Esophagus (tissue), 2 donors: ENCODE results near the gene CDK14. TPM values are rescaled to one million over a fixed set of nuclear protein-coding genes. Genes with fewer than 3 reads are reported as not detected.
"Not testable (repeated sequence)": the region's sequence is repeated elsewhere in the genome, so short reads cannot be mapped to it uniquely, and the experiment has no call there.

Experiments used
- H3K27ac ChIP-seq, 2 donors: one replicate each; pipeline ENCODE4 v1.5.1; 2013; ENCODE audit warnings: low read depth in 2 of 2, mild to moderate bottlenecking in 2 of 2, inconsistent platforms in 1 of 2, low read length in 1 of 2, moderate library complexity in 1 of 2
- H3K27me3 ChIP-seq, 2 donors: one replicate each; pipeline ENCODE4 v1.6.1; 2013; ENCODE audit warnings: low read length in 2 of 2, control low read depth in 1 of 2, mild to moderate bottlenecking in 1 of 2; ENCODE audit not compliant: insufficient read depth in 2 of 2, control insufficient read depth in 1 of 2
- H3K36me3 ChIP-seq, 2 donors: one replicate each; pipeline ENCODE4 v1.6.1; 2013; ENCODE audit warnings: low read length in 1 of 2; ENCODE audit not compliant: control insufficient read depth in 2 of 2, insufficient read depth in 2 of 2
- H3K4me1 ChIP-seq, 2 donors: one replicate each; pipeline ENCODE4 v1.6.1; 2013; ENCODE audit warnings: low read length in 1 of 2; ENCODE audit not compliant: control insufficient read depth in 2 of 2, insufficient read depth in 2 of 2
- H3K4me3 ChIP-seq, 2 donors: one replicate each; pipeline ENCODE4 v1.5.1; 2013; ENCODE audit warnings: low read length in 2 of 2, mild to moderate bottlenecking in 2 of 2, low read depth in 1 of 2, moderate library complexity in 1 of 2
- H3K9me3 ChIP-seq, 2 donors: one replicate each; pipeline ENCODE4 v1.6.1; 2013; ENCODE audit warnings: mild to moderate bottlenecking in 2 of 2, low read depth in 1 of 2, low read length in 1 of 2, moderate library complexity in 1 of 2; ENCODE audit not compliant: control insufficient read depth in 2 of 2, insufficient read depth in 1 of 2
- WGBS, 2 donors: extraction: QIAGEN DNeasy Blood & Tissue Kit; methylation state at CpG; one replicate each; pipeline ENCODE4 v1.1.7; 2013; 5-methylcytosine and 5-hydroxymethylcytosine counted together
- polyA plus RNA-seq, 2 donors: library from polyadenylated mRNA; stranded (reverse); fragments of 200-250 nt; gene quantifications; one replicate each; pipeline ENCODE4 v1.2.3, GENCODE V29; 2013
- donor health status: healthy with polysubstance abuse.
- donor health status: Bipolar disorder and iron deficiency.

Gene CDK14
- polyA plus RNA-seq, 2 donors: 0.51 to 0.59 TPM

DNA sequence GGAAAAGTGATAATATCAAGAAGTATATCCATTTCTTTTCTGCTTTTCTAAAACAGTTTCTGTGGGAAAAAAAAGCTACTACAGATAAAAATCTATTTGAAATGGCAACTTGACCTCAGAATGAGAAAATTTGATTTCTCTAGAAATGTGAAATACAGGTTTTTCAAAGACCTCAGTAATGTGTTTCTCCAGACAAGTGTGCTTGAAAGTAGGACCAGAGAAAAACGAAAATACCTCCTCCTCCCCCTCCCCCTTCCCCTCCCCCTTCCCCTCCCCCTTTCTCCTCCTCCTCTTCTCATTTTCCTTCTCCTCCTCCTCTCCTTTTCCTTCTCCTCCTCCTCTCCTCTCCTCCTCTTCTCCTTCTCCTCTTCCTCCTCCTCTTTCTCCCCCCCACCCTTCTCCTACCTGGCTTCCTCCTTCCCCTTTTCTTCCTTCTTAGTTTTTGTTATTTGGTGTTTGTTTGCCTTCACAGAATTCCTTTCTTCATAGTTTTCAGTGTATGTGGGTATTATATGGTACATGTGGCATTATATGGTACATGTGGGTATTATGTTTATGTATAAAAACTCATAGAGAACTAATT, 179.4 kb downstream of the CDK14 start:
- Histone ChIP-seq H3K27me3 (no peaks in the 10 kb centered on the region), H3K9me3 (no peaks in the 10 kb centered on the region), H3K4me1 (no peaks in the 10 kb centered on the region), H3K4me3 (no peak overlapping the region), H3K27ac (no peak overlapping the region), H3K36me3 (no peaks in the 10 kb centered on the region)
- 33 to 44% methylated on average over 1 of the region's 1 CpG for WGBS, 2 donors

DNA sequence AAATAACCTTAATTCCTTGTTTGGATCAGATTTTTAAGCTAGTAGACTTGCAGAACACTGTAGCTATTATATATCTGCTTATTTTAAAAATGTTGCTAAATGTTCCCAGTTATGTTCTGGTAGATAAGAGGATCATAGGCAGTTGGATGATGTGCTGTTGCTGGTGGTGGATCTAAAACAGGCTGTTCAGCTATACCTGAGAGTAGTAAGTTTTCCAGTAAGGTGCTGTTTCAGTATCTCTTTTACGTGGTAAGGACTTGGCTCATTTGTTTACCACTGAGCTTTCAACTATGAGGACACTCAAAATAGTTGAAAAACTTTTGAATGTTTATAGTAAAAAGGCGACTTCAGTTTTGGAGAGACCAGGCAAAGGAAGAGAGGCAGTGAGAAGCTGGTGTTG, 180.9 kb downstream of the CDK14 start:
- WGBS, 2 donors: 65 to 70% methylated on average over 2 of the region's 2 CpGs

DNA sequence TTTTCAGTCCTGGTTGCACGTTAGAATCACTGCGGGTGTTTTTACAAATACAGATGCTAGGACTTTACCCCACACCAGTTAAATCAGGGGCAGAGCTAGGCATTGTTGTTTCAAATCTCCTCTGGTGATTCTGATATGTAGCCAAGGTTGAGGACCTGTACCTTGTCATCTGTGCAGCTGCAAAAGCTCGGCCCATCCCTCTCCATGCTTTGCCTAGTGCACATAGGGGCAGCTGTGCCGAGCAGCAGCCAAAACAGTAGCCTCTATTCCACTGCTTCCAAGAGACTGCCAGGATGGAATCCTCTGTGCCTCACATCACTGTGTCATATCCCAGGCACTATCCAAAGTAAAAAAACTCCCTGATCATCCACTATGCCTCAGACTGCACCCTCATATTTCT, 181.3 kb downstream of the CDK14 start:
- no peaks in the 10 kb centered on the region for H3K4me1 ChIP-seq
- no peaks in the 10 kb centered on the region for H3K27me3 ChIP-seq
- WGBS, 2 donors: 59 to 63% methylated on average over 4 of the region's 4 CpGs
- H3K36me3 ChIP-seq: no peaks in the 10 kb centered on the region
- no peak overlapping the region for H3K4me3 ChIP-seq
- H3K27ac ChIP-seq: no peak overlapping the region
- H3K9me3 ChIP-seq: no peaks in the 10 kb centered on the region

More for the DNA sequence above, 180.9 kb downstream of the CDK14 start:
- Histone ChIP-seq H3K4me1 (no peaks in the 10 kb centered on the region), H3K4me3 (no peak overlapping the region), H3K27ac (no peak overlapping the region), H3K27me3 (no peaks in the 10 kb centered on the region), H3K36me3 (no peaks in the 10 kb centered on the region), H3K9me3 (no peaks in the 10 kb centered on the region)

DNA sequence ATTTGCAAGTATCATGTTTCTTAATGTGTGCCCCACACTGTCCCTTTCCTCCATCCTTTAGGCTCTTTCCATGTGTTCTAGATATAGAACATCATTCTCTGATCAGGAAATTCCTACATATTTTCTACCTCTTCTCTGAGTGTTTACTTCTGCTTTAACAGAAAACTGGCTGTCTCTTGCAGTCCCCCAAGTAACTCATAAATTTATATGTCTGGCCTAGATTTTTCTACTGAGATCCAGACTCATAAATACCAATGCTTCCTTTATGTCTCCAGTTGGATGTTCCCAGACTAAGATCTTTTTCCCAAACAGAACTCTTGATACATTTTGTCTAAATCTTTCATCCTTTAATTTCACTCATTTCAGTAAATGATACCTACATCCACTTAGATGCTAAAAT, 181.8 kb downstream of the CDK14 start:
- Histone ChIP-seq H3K27me3 (no peaks in the 10 kb centered on the region), H3K4me1 (no peaks in the 10 kb centered on the region), H3K27ac (no peak overlapping the region), H3K4me3 (no peak overlapping the region), H3K9me3 (no peaks in the 10 kb centered on the region), H3K36me3 (no peaks in the 10 kb centered on the region)

DNA sequence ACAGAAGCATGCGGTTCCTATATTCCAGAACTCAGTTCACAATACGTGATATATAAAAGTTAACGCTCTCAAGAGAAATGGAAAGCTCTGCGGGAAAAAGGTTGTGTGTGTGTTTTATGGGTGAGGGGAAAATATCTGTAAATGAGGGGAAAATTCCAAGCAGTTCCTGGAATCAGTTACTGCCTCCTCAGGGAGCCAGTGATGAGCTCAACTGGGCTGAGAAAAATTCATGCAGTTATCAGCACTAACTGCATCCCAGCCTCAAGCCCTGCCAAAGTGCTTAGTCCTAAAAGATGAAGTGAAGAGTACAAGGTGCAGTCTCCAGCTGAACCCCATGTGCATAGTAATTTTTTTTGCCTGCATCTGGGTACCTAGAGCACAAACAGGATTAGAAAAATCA, 191.9 kb downstream of the CDK14 start:
- Histone ChIP-seq H3K4me1 (no peaks in the 10 kb centered on the region), H3K9me3 (no peaks in the 10 kb centered on the region), H3K4me3 (no peak overlapping the region), H3K27ac (no peak overlapping the region), H3K27me3 (no peaks in the 10 kb centered on the region), H3K36me3 (no peaks in the 10 kb centered on the region)
- WGBS, 2 donors: 81 to 83% methylated on average over 4 of the region's 4 CpGs

DNA sequence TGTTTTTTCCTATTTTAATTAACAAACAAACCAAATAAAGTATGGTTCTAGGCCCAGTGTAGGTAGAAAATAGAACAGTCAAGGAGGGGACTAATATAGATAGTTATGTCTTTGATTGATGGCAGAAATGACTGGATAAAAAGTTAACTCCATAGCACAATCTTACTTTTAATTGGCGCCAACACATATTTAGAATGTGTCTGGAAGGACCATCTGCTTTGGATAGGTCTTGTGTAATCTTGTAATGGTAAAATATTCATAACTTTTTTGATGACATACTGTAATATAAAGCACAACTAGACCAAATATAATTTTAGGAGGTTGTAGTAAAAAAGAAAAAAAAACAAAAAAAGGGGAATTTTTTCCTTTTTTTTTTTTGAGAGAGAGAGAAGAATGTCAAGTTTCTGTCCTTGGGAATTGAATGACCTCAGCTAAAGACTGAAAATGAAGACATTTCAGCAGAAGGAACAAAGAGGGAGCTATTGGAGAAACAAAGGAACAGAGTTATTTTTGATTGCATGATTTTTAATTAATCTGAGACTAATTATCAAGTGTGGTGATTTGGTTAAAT, 193.7 kb downstream of the CDK14 start:
- Histone ChIP-seq H3K27me3 (no peaks in the 10 kb centered on the region), H3K4me1 (no peaks in the 10 kb centered on the region), H3K36me3 (no peaks in the 10 kb centered on the region), H3K27ac (no peak overlapping the region), H3K9me3 (no peaks in the 10 kb centered on the region), H3K4me3 (no peak overlapping the region)
- 93 to 98% methylated on average over 1 of the region's 1 CpG for WGBS, 2 donors

DNA sequence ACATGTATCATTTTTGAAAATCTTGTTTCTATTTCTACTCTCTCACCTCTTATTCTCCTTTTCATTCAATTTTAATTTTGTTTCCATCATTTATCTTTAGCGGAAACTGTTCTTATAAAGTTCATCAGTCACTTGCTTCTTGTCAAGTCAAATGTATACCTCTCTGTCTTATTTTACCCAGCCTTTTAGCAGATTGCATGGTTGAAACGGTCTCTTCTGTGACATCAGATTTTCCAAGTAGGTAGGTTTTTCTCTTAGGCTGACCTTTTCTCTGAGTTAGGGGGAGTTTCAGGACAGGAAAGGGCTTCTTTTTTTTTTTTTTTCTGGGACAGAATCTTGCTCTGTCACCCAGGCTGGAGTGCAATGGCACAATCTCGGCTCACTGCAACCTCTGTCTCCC, 195.5 kb downstream of the CDK14 start:
- no peaks in the 10 kb centered on the region for H3K27me3 ChIP-seq
- no peak overlapping the region for H3K27ac ChIP-seq
- no peak overlapping the region for H3K4me3 ChIP-seq
- 72 to 76% methylated on average over 3 of the region's 3 CpGs for whole genome bisulfite sequencing, 2 donors
- H3K9me3 ChIP-seq: no peaks in the 10 kb centered on the region
- no peaks in the 10 kb centered on the region for H3K4me1 ChIP-seq
- H3K36me3 ChIP-seq: no peaks in the 10 kb centered on the region

DNA sequence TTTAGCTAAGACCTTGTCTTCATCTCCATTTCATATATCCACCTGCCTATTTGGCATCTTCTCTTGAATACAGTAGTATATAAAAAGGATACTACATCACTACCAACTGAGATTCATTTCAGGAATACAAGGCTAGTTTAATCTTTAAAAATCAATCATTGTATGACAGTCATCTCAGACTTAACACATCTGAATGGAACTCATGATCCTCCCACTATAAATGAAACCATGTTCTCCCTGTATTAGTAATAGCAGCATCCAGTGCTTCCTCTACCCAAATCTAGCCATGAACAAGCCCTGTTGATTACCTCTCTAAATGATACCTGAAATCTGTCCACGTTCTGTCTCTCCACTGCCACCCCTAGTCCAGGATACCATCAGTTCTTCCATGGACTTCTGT, 196.2 kb downstream of the CDK14 start:
- no peaks in the 10 kb centered on the region for H3K36me3 ChIP-seq
- H3K9me3 ChIP-seq: no peaks in the 10 kb centered on the region
- no peaks in the 10 kb centered on the region for H3K27me3 ChIP-seq
- no peak overlapping the region for H3K4me3 ChIP-seq
- no peaks in the 10 kb centered on the region for H3K4me1 ChIP-seq
- H3K27ac ChIP-seq: no peak overlapping the region
- WGBS, 2 donors: 77 to 85% methylated on average over 1 of the region's 1 CpG

DNA sequence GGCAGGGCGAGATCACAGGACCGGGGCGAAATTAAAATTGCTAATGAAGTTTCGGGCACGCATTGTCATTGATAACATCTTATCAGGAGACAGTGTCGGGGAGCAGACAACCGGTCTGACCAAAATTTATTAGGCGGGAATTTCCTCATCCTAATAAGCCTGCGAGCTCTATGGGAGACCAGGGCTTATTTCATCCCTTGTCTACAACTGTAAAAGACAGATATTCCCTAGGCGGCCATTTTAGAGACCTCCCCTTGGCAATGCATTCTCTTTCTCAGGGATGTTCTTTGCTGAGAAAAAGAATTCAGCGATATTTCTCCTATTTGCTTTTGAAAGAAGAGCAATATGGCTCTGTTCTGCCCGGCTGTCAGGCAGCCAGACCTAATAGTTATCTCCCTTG, 198.1 kb downstream of the CDK14 start:
- H3K4me1 ChIP-seq, H3K27me3 ChIP-seq, H3K36me3 ChIP-seq, H3K27ac ChIP-seq, H3K4me3 ChIP-seq, H3K9me3 ChIP-seq: not testable (repeated sequence)
- WGBS, 2 donors: 93 to 96% methylated on average over 12 of the region's 12 CpGs

DNA sequence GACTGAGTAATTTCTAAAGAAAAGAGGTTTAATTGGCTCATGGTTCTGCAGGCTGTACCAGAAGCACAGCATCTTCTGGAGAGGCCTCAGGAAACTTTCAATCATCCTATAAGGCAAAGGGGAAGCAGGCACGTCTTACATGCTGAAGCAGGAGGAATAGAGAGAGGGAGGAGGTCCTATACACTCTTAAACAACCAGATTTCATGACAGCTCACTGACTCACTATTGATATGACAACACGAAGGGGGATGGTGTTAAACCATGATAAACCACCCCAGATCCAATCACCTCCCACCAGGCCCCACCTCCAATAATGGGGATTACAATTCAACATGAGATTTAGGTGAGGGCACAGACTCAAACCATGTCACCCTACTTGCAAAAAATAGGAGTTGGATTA, 201.5 kb downstream of the CDK14 start:
- no peak overlapping the region for H3K4me3 ChIP-seq
- H3K27me3 ChIP-seq: no peaks in the 10 kb centered on the region
- H3K36me3 ChIP-seq: no peaks in the 10 kb centered on the region
- no peaks in the 10 kb centered on the region for H3K9me3 ChIP-seq
- H3K4me1 ChIP-seq: no peaks in the 10 kb centered on the region
- H3K27ac ChIP-seq: no peak overlapping the region
- WGBS, 2 donors: 76 to 82% methylated on average over 2 of the region's 2 CpGs
